ENCODE data around the gene IQCK. TPM values are rescaled to one million over a fixed set of nuclear protein-coding genes. Genes with fewer than 3 reads are reported as not detected.
"Not testable (repeated sequence)": the region's sequence is repeated elsewhere in the genome, so short reads cannot be mapped to it uniquely, and the experiment has no call there.

IQCK gene
- total RNA-seq, 1 donor from 2014 or later = 9.2 TPM

DNA sequence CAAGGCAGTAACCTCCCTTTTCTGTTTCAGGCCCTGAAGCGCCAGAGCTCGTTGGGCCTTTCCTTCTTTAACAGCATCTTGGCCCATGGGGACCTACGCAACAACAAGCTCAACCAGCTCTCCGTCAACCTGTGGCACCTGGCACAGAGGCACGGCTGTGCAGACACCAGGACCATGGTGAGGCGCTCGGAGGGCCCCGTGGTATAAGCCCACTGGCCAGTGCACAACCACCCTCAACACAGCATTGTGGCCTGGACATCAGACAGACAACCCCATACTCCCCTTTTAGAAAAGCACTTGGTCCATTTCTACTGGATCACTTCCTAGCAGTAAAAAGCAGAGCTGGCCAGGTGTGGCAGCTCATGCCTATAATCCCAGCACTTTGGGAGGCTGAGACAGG is 18.6 kb upstream of the IQCK start:
- DNase-seq (ENCODE audit: low read depth, low spot score) = no peak

- no peak for DNase-seq (ENCODE audit: low read depth, low spot score)
Measured at GRCh38 chr16:19700319-19700781, 17.7 kb upstream of the IQCK start.

DNA sequence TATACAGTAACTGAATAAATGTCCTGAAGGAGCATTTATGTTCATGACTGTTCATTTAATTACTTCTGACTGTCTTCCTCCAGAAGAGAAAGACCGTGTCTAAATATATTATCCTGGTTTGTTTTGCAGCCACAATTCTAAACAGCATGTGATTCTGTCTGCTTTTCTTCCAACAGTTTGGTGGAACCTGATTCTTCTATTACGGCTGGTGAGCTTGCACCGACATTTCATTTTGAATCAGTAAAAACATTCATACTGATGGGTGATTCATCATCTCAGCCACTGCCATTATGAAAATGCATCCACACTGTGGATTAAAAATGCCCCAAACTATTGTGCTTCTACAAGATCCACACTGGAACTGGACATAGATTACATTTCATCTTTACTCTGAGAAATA is 17.0 kb upstream of the IQCK start:
- no peak for DNase-seq (ENCODE audit: low read depth, low spot score)

- DNase-seq (ENCODE audit: low read depth, low spot score) = no peak
Measured at GRCh38 chr16:19703172-19703889, 14.7 kb upstream of the IQCK start.

GRCh38 chr16:19704321-19705145 is 13.5 kb upstream of the IQCK start:
- peak; percentile 48 for DNase-seq (ENCODE audit: low read depth, low spot score)

DNA sequence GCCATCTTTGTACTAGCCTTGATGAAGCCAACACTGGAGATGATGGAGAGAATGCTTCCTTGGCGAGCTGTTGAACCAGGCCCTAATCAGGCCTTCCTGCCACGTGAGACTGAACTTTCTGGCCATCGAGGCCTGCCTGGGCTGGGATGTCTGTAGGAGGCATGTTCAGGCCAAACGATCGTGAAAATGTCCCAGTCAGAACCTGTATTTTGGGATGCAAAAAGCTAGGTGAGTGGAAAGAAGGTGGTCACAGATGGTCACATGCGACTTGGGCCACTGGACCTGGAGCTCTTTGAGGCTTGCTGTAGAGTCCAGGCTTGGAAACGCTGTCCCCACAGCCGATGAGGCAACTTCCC is 12.9 kb upstream of the IQCK start:
- no peak for DNase-seq (ENCODE audit: low read depth, low spot score)

DNA sequence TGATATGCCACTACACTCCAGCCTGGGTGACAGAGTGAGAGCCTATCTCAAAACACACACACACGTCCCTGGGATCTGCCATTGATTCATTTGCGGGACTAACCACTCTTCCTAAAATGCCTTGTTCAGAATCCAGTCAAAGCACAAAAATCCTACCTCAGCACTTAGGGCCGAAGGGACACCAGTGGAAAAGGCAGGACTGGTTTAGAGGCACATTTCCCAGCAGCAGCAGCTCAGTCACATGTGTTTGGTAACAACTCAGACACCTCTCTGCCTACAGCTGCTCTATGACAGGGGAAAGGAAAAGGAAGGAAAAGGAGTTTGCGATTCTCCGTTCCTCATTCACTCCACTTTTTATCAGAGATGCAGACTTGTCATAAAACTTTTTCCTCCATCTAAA is 12.2 kb upstream of the IQCK start:
- no peak for DNase-seq (ENCODE audit: low read depth, low spot score)

- no peak for DNase-seq (ENCODE audit: low read depth, low spot score)
Measured at GRCh38 chr16:19706846-19707245, 11.2 kb upstream of the IQCK start.

GRCh38 chr16:19707569-19708295 is 10.3 kb upstream of the IQCK start:
- DNase-seq (ENCODE audit: low read depth, low spot score) = no peak

DNA sequence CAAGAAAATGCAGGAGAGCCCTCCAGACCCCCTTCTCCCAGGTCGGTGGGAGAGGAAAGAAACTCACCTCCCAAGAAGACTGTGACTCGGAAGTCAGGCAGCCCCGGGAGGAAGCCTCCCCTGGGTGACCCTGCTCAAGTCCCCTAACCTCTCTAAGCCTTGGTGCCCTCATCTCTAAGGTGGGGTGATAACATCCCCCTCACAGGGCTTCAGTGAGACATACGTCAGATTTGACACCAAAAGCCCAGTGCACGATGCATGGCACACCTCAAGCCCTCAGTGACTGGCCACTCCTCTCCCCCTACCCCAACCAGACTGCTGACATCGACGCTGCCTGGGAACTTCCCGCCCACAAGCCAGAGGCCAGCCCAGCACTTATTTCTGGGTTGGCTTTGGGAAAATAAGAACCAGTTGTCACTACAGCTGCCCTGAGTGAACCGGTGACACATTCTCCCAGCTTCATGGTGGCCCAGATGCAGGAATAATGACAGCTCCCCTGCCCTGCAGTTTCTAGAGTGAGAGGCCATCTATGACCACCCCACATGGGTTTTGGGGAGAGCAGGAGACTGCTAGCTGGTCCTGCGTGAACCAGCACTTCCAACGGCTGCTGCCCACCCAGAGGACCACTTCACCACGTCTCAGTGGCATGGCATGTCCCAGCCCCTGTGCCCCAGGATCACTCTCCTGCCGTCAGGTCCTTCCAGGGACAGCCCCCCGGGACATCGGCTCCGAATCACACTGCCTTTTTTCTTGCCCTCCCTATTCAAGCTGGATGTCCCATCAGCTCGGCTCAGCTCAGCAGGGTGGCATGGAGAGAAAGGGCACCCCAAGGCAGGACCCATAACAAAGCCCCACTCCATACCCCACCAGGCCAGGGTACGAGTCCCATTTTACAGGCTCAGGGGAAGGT is 9.5 kb upstream of the IQCK start:
- DNase-seq (ENCODE audit: low read depth, low spot score) = no peak

DNA sequence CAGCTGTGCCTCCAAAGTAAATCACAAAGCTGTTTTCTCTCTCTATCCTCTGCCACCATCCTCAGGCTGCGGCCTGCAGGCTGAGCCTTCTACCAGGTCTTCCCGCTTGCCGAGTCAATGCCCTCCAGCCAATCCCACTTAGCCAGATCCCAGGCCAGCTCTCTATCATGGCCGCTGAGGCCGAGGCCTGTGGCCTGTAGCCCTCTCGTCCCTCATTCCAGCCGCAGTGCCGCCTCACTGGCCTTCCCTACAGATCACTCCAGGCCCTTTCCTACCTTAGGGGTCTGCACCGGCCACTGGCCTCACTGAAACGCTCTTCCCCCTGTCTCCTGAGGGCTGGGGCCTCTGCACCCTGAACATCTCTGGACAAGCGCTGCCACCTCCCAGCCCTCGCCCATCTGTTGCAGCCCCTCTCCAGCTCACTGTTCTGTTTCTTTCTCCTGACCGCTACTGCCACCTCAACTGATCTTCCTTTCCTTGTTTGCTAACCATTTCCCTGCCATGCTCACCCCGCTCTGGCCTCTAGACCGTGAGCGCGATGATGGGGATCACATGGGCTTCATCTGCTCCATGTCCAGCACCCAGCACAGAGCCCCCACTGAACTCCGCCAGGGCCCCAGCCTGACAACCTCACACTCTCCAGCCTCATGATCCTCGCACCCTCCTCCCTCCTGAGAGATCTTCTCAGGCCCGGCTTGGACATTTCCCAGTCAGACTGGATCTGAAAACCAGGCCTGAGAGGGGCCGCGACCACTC is 8.5 kb upstream of the IQCK start:
- no peak for DNase-seq (ENCODE audit: low read depth, low spot score)

GRCh38 chr16:19710191-19710908 is 7.7 kb upstream of the IQCK start:
- DNase-seq (ENCODE audit: low read depth, low spot score) = no peak

DNA sequence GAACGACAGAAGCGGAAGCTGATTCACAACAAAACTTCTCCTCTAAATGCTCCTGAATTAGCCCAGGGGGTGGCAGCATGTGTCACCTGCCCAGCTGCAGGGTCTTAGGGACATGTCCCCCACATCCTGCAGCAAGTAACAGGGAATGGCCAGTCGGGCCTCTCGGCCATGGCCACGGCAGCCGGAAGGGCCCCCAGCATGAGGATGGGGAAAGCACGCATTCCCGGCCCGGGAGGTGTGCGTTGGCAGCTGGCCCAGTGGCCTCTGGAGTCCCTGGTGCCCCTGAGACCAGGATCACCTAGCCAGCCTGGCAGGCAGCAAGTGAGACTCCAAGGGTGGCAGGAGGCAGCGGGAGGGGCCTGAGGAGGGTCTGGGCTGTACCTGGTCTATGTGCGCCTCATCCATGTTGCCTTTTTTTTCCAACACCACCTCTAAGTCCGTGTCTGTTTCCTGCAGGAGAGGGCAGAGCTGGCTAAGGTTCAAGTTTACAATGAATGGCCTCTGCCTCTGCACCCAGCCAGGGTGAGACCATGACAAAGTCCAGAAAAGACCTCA is 7.0 kb upstream of the IQCK start:
- no peak for DNase-seq (ENCODE audit: low read depth, low spot score)

GRCh38 chr16:19711643-19712042 is 6.4 kb upstream of the IQCK start:
- DNase-seq (ENCODE audit: low read depth, low spot score) = no peak

GRCh38 chr16:19712418-19713058 is 5.5 kb upstream of the IQCK start:
- DNase-seq (ENCODE audit: low read depth, low spot score) = no peak

DNA sequence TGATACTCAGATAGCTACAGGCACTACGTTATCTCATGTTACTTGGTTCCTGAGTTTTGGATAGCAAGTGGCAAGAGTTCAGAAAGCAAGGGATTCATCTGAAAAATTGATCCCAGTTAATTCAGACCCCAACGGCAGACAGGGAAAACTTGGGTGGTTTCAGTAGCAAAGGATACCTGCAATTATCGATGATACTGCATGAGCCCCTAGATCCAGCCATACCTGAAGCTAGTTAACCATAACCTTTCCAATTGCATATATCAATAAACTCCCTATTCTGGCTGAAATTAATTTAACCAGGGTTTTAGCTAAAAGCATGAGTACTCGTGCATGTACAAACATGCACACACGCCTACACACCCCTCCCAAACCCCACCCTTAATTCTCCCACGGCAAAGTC is 4.4 kb upstream of the IQCK start:
- DNase-seq (ENCODE audit: low read depth, low spot score) = no peak

GRCh38 chr16:19715566-19715965 is 2.5 kb upstream of the IQCK start:
- DNase-seq (ENCODE audit: low read depth, low spot score) = no peak

DNA sequence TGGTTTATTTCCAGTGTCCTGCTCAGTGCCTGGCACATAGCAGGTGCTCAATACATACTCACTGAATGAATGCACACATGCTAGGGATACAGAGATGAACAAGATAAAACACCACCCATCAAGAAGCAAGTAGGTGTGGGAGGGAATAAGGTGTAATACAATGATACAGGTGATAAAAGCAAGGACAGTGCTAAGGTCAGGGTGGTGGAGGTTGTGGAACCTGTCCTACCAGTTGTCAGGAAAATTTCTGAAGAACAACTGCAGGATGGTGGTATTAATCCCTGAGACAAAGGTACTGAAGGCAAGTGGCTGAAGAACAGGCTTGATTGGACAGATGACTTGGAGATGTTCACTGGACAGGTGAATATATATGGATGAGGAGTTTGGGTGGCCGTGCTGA is 1.9 kb upstream of the IQCK start:
- no peak for DNase-seq (ENCODE audit: low read depth, low spot score)

GRCh38 chr16:19716728-19717127 is 1.3 kb upstream of the IQCK start:
- not testable (repeated sequence) for DNase-seq (ENCODE audit: low read depth, low spot score)
